Right cardiac atrium (tissue), 5 donors: Measurements from ENCODE around the gene FBXL19. TPM values are rescaled to one million over a fixed set of nuclear protein-coding genes. Genes with fewer than 3 reads are reported as not detected.

Experiments used
- ATAC-seq, 2 donors: fragments of 200-7000 bp; cut with Tn5 transposase; one replicate each; pipeline versions ENCODE4 v1.8.0 to v1.9.1; 2020; ENCODE audit warnings: moderate library complexity in 2 of 2, mild to moderate bottlenecking in 1 of 2
- DNase-seq, 3 donors: peaks; one replicate each; pipeline ENCODE4 v3.0.0-alpha.2; 2020
- H3K27ac ChIP-seq: one replicate; pipeline ENCODE4 v1.5.1; 2013; ENCODE audit warnings: mild to moderate bottlenecking, low read length, control low read depth, moderate library complexity
- H3K27me3 ChIP-seq: one replicate; pipeline ENCODE4 v1.6.1; 2013; ENCODE audit not compliant: control insufficient read depth, insufficient read depth
- H3K4me1 ChIP-seq: one replicate; pipeline ENCODE4 v1.6.1; 2013; ENCODE audit warnings: low read length; ENCODE audit not compliant: control insufficient read depth, insufficient read depth
- H3K4me3 ChIP-seq: one replicate; pipeline ENCODE4 v1.5.1; 2013; ENCODE audit warnings: low read length, control low read depth
- H3K9me3 ChIP-seq: one replicate; pipeline ENCODE4 v1.6.1; 2013; ENCODE audit warnings: low read length; ENCODE audit not compliant: control insufficient read depth
- WGBS: extraction: QIAGEN DNeasy Blood & Tissue Kit; methylation state at CpG from one replicate; pipeline ENCODE4 v1.1.7; 2013; 5-methylcytosine and 5-hydroxymethylcytosine counted together
- intact Hi-C, 4 donors: fragments of 100-400 bp; cut with DNase I; formaldehyde crosslinking; loops; one replicate each; pipeline versions ENCODE4 v1.11.0 to v1.14.0; 2022 to 2023
- polyA plus RNA-seq: library from polyadenylated mRNA; stranded (reverse); fragments of 200-250 nt; gene quantifications from one replicate; pipeline ENCODE4 v1.2.3, GENCODE V29; 2013
- total RNA-seq, 4 donors: library from RNA; stranded (reverse); fragmentation: NEBNext Ultra II Directional; extraction: Animal tissue kit (Norgen Biotek cat#: 25700); gene quantifications; one replicate each; pipeline ENCODE4 v1.2.1, GENCODE V29; 2021
- donor health status: healthy with polysubstance abuse.
- donor health status: DM: no; HTN: yes; CAD: no.
- donor health status: DM: no; HTN: no; CAD: no.
- donor health status: DM: no; HTN: yes; CAD: no; lungs with severe emphysema.
- donor health status: DM: yes; HTN: yes; CAD: no.

The FBXL19 gene
- total and polyA plus RNA-seq, 5 donors: 5.1 to 8.4 (median 6.9) TPM

DNA sequence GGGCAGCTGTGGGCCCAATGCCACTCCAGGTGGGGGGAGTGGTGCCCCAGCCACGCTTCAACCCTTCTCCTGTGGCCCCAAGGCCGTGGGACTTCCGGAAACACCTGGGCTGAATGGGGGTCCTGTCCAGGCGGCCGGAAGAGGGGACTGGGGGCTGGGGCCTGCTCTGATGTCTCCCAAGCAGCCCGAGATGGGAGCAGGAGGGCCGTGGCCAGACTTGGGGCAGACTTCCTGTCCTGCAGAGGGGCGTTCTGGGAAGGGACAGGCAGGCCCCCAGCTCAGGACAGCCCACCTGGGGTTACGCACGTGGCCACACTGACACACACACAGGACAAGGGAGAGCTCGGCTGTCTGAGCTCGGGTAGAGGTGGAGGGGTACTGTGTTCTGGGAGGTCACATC is 66.7 kb downstream of the FBXL19 start:
- no peak for DNase-seq
- WGBS: 77% methylated on average over 12 of the region's 12 CpGs
- Histone ChIP-seq H3K27me3 (no peaks in the 10 kb centered on the region), H3K9me3 (no peaks in the 10 kb centered on the region), H3K27ac (no peak overlapping the region), H3K4me1 (peaks cover 2% of the 10 kb centered on the region), H3K4me3 (no peak overlapping the region)
- no peak for ATAC-seq
- intact Hi-C loops: no loop called here

DNA sequence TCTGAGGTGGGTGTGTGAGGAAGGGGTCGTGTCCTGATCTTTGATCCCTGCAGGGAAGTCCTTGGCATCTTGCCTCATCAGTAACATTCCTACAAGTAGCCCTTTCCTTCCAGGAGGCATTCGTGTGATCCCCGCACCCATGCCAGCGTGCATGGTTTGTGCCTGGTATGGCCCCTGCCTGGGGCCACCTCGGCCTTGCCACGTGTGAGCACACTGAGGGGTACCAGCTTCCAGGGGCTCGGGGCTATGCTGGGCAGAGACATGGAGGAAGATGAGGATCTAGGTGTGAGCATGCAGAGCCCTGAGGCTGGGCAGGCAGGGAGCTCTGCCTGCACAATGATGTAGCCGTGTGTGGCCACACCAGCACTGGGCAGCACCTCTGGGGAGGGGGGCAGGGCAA is 67.7 kb downstream of the FBXL19 start:
- Histone ChIP-seq H3K4me1 (no peaks in the 10 kb centered on the region), H3K27me3 (no peaks in the 10 kb centered on the region), H3K4me3 (no peak overlapping the region), H3K27ac (no peak overlapping the region), H3K9me3 (no peaks in the 10 kb centered on the region)
- ATAC-seq (no peak), DNase-seq (peak in 1 of 3 donors; percentile 22)
- intact Hi-C loops: no loop called here
- 80% methylated on average over 8 of the region's 8 CpGs for WGBS

DNA sequence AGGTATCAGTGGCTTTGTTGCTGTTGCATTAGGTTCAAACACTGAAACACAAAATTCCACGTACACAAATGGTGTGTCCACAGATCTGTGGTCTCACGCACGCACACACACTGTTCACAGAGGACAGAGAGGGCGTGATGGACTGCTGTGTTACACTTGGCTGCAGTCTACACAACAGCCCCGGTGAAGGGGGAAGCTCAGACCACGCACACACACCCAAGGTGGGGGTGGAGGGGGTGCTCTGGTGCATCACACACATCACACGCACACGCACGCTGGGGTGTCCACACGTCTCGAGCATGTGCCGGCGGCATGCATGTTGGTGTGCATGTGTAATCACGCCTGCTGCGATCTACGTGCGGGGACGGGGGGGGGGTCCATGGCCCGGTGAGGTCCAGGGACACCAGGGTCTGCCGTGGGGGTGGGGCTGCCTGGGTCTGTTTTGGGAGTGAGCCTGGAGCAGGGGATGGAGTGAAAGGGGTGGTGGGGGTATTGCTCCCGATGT is 69.0 kb downstream of the FBXL19 start:
- no peak overlapping the region for H3K27ac ChIP-seq
- no peak for ATAC-seq
- no peaks in the 10 kb centered on the region for H3K9me3 ChIP-seq
- intact Hi-C loops: no loop called here
- 79% methylated on average over 21 of the region's 21 CpGs for WGBS
- no peaks in the 10 kb centered on the region for H3K27me3 ChIP-seq
- H3K4me1 ChIP-seq: no peaks in the 10 kb centered on the region
- DNase-seq: peak in 1 of 3 donors; percentile 20
- no peak overlapping the region for H3K4me3 ChIP-seq

DNA sequence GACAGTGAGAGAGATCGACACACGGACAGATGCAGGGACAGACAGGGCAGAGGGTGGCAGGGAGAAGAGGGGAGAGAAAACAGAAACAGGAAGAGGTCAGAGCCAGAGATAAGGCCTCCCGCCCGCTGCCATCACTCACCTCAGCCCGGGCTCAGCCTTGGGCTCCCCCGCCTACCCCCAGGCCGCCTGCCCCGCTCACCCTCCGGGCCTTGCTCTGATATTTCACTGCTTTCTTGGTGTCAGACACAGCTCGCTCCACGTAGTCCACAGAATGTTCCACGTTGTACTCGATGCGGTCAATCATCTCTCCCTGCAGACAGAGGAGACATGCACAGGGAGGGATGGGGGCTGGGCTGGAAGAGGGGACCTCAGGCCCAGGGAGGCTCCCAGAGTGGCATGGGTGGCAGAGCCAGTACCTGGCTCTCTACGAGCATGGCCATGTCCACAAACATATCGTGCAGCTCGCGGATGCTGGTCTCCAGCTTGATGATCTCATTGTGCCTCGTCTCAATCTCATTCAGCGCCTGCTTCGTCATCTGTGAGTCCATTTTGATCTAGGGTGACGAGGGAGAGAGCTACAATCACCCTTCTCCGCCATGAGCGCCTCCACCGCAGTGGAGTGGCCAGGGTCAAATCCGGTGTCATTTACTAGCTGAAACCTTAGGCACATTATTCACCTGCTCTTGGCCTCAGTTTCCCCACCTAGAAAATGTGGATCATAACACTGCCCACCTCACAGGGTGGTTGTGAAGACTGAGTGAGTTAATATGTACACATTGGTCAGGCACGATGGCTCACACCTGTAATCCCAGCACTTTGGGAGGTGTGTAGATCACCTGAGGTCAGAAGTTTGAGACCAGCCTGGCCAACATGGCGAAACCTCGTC is 69.8 kb downstream of the FBXL19 start:
- ATAC-seq (no peak), DNase-seq (peak in 1 of 3 donors; percentile 33)
- 67% methylated on average over 29 of the region's 29 CpGs for WGBS
- intact Hi-C loops: no loop called here
- Histone ChIP-seq H3K9me3 (no peaks in the 10 kb centered on the region), H3K4me3 (no peak overlapping the region), H3K27me3 (no peaks in the 10 kb centered on the region), H3K27ac (no peak overlapping the region), H3K4me1 (no peaks in the 10 kb centered on the region)

DNA sequence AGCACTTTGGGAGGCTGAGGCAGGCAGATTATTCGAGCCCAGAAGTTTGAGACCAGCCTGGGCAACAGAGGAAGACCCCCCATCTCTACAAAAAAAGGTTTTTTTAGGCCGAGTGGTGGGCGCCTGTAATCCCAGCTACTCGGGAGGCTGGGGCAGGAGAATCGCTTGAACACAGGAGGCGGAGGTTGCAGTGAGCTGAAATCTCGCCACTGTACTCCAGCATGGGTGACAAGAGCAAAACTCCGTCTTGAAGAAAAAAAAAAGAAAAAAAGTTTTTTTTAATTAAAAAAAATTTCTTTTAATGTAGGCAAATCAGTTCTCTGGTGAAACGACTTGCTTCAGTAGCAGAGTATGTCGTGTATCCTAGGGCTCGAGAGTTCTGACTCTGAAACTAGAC is 72.6 kb downstream of the FBXL19 start:
- Histone ChIP-seq H3K4me1 (no peaks in the 10 kb centered on the region), H3K27ac (no peak overlapping the region), H3K27me3 (no peaks in the 10 kb centered on the region), H3K4me3 (no peak overlapping the region), H3K9me3 (no peaks in the 10 kb centered on the region)
- DNase-seq: no peak
- intact Hi-C loops: no loop called here
- 81% methylated on average over 11 of the region's 11 CpGs for WGBS
- no peak for ATAC-seq

DNA sequence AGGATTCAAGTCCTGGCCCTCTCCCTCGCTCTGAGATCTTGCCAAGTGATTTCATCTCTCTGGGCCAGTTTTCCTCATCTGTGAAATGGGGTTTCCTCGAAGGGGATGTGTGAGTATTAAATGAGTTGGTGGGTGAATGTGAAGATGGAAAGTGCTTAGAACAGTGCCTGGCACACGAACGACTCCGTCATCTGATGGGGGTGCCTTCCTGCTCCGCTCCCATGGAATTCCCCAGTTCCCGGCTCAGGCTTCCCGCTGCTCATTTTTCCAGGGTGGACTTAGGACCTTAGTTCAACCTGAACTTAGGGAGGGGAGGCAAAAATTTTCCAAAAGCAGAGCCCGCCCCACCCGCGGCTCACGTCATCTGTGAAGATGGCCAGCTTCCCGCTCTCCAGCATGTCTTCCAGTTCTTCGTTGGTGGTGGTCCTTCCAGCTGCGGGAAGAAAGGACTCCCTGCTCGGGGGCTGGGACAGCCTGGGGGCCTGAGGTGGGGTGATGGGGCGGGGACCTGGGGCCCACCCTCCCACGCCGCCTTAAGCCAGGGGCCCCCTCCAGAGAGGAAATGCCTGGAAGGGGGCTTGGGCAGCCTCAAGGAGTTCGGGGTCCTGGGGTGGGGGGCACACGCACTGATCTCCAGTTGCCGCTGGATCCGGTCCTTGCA is 73.1 kb downstream of the FBXL19 start:
- Histone ChIP-seq H3K4me1 (no peaks in the 10 kb centered on the region), H3K9me3 (no peaks in the 10 kb centered on the region), H3K27ac (no peak overlapping the region), H3K4me3 (peak overlapping the region; percentile 31), H3K27me3 (no peaks in the 10 kb centered on the region)
- 25% methylated on average over 23 of the region's 23 CpGs for WGBS
- ATAC-seq (peak; percentile 11 to 55), DNase-seq (peak; percentile 46 to 77 (median 76))
- intact Hi-C loops: no loop called here

DNA sequence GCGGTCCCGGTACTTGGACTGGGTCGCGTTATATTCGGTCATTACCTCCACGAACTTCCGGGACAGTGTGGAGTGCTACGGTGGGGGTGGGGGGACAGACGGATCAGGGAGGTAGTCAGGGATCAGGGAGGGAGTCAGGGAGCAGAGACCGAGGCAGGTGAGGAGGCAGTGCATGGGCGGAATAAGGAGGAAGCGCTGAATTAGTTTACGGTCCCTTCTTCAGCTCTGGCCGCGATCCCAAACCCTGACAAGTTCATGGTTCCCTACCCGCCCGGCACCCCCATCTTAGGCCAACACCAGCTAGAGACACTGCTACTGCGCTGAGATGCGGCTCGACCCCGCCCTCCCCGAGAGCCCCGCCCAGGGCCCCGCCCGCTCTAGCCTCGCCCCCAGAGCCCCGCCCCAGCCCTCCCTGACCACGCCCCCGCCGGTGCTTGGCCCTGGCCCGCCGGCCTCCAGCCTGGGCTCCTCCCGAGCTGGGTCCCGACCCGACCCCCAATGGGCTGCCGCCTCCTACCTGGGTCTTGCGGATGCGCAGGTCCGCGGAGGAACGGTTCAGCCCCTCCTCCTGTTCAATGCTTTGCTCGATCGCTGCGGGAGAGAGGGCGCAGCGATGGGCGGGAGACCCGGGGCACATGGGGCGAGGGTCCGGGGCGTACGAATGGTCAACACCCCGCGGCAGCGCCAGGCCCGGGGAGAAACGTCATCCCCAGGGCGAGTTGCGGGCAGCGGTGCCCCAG is 73.8 kb downstream of the FBXL19 start:
- peak; percentile 95 to 96 for ATAC-seq
- Histone ChIP-seq H3K4me1 (no peaks in the 10 kb centered on the region), H3K27me3 (no peaks in the 10 kb centered on the region), H3K4me3 (peak overlapping the region; percentile 31), H3K9me3 (no peaks in the 10 kb centered on the region), H3K27ac (no peak overlapping the region)
- peak; percentile 86 to 94 (median 93) for DNase-seq
- intact Hi-C loops: no loop called here
- WGBS: 3% methylated on average over 60 of the region's 60 CpGs

DNA sequence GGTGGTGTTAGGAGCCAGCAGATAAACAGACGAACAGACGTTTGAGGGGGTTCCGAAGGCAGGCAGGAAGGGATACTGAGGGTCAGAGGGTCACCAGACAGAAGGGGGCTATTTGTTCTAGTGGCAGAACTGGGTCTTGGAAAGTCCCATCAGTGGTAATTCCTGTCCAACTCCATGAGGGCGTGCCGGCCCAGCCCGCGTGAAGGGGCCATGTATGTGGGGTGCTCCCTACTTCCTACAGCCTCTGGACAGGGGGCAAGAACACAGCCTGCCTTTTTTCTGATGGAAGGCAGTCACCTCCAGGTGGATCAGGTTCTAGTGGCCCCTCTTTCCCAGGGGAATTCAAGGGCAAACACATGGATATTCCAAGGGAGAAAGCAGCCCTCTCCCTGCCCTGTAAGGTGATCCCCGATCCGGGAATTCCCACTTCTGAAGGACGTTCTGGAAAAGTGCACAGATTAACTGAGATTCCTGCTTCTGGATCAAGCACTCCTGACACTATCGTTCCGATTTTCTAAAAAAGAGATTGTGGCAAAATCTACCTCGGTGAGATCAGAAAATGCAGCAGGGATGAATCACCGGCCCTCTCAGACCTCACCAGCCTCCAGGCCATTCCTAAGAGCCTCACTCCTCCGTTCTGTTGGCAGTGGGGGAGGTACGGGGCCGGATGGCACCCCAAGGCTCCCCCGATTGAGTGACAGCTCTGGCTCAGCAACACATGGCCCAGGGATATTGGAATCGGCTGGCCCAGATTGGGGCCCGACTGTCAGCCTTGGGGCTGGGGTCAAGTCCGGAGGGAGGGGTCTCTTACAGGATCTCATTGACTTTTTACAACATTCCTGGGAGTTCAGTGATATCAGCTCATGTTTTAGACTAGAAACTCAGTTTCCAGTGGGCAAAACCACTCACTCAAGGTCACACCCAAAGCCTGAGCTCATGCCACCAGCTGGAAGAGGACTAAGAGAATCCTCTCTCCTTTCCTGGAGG is 74.6 kb downstream of the FBXL19 start:
- intact Hi-C loops: no loop called here
- WGBS: 64% methylated on average over 21 of the region's 21 CpGs

More for the DNA sequence above, 74.6 kb downstream of the FBXL19 start:
- DNase-seq (peak in 2 of 3 donors; percentile 50 to 60), ATAC-seq (peak; percentile 4 to 6)
- Histone ChIP-seq H3K27ac (no peak overlapping the region), H3K9me3 (no peaks in the 10 kb centered on the region), H3K4me1 (no peaks in the 10 kb centered on the region), H3K27me3 (no peaks in the 10 kb centered on the region), H3K4me3 (peak overlapping the region; percentile 31)
